Activated CD4-positive, alpha-beta T cell treated with anti-CD3 and anti-CD28 coated beads for 24 hours (primary cell): ENCODE measurements around the gene RRP1B.
A peak's percentile ranks its signal among the peaks of the same experiment; 100 is the strongest.
"Not testable (repeated sequence)": the region's sequence is repeated elsewhere in the genome, so short reads cannot be mapped to it uniquely, and the experiment has no call there.

ENCODE experiments used
- DNase-seq, 2 donors: peaks; one replicate each; pipeline ENCODE4 v3.0.0-alpha.2; 2020; ENCODE audit warnings: low read depth in 2 of 2

The RRP1B gene

DNA sequence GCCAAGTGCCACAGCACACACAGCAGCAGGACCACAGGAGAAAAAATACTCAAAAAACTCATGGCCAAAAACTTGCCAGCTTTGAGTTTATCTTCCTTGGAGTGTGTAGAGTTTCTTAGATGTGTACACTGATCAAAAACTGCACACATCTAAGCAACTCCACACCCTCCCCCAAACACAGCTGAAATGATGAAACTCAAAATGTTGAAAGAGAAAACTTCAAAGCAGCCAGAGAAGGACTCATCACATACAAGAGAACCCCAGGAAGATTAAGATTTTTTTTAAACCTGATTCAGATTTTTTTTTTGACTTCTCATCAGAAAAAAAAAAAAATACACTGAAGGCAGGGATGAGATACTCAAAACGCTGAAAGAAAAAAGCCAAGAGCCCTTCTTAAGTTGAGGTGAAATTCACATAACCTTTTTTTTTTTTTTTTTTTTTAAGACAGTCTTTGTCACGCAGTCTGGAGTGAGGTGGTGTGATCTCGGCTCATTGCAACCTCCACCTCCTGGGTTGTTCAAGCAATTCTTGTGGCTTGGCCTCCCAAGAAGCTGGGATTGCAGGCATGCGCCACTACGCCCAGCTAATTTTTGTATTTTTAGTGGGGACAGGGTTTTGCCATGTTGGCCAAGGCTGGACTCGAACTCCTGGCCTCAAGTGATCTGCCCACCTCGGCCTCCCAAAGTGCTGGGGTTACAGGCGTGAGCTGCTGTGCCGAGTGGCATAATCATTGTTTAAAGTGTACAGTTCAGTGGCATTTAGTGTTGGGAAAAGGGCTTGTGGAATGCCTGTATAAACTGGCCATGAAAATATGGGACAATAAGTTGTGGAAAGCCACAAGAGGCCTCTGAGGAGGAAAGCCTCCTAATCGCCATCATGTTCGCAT lies 38.6 kb downstream of the RRP1B start:
- DNase-seq: no peak

DNA sequence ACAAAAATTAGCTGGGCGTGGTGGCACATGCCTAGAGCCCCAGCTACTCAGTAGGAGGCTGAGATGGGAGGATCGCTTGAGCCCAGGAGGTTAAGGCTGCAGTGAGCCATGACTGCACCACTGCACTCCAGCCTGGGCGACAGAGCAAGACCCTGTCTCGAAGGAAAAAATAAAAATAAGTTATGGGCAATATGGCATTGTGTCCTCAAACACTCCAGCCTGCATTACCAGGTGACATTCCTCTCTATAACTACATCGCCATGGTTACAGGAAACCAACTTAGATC lies 40.1 kb downstream of the RRP1B start:
- not testable (repeated sequence) for DNase-seq

DNA sequence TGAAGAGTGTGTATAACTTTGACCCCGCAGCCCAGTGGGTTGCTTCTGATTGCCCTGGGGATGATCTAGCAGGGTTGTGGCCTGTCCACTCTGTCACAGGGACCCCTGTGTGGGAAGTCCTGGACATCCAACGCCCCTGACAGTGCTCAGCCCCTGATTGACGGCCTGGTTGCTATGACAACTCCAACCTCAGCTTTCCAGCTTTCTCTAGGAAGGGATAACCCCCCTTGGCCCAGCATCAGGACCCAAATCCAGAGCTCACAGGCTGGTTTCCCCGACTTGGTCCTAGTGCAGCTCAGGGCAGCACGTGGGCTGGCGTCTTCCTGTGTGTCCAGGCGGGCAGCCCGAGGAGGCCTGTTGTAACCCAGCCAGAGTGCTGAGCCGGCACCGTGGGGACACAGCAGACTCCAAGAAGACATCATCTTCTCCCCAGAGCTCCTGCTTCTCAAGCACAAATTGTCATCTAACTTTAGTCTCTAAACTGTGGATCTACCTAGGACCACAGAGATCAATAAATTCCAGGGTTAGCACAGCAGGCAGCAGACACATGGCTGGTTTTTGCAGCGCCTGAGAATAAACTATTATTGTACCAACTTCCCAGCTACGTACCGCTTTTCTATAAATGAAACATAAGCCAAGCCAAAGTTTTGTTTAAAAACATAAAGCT lies 40.7 kb downstream of the RRP1B start:
- DNase-seq: no peak

DNA sequence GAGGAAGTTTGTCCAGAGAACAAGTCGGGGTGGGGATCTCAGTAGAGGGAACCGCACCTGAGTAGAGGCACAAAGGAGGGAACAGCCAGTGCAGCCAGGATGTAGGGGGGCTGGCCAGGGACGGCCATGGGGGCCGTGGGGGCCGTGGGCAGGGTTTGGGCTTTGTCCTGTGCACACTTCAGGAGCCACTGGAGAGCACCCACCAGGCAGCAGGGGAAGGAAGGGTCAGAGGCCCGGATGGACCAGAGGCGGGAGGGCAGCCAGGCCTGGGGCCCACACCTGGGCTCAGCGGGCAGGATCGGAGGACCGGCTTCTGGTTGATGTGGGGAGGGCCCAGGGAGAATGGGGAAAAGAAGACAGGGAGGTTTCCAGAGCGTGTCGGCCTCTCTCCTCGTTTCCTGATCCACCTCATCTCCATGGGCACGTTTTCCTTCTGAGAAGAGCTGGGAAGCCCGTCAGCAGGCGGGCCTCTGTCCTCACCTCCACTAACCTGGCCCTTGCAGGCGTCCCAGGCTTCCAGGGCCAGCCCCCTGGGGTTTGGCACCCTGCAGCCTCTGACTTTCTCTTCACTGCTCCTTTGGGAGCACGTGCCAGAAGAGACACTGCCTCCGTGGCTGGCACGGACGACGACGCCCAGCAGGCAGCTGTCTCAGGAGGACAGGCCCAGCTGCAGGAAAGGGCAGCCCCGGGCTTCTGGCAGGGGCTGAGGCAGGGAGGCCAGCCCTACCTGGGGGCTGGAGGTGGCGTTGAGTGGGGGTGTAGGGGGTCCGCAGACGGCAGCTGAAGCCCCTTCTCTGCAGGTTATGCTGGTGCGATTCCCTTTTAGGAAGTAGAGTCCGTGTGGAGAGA lies 42.8 kb downstream of the RRP1B start:
- no peak for DNase-seq

DNA sequence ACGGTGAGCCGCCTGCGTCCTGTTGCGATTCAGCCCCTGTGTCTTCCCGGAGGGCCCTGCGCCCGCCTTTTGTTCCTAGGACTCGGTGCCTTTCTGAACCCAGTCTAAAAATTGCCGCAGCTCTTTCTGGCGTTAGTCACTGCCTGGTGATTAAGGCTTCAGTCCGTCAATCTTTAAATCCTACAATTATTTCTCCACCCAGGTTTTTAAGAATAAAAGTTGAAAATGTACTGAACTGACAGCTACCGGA lies 43.4 kb downstream of the RRP1B start:
- DNase-seq: no peak

DNA sequence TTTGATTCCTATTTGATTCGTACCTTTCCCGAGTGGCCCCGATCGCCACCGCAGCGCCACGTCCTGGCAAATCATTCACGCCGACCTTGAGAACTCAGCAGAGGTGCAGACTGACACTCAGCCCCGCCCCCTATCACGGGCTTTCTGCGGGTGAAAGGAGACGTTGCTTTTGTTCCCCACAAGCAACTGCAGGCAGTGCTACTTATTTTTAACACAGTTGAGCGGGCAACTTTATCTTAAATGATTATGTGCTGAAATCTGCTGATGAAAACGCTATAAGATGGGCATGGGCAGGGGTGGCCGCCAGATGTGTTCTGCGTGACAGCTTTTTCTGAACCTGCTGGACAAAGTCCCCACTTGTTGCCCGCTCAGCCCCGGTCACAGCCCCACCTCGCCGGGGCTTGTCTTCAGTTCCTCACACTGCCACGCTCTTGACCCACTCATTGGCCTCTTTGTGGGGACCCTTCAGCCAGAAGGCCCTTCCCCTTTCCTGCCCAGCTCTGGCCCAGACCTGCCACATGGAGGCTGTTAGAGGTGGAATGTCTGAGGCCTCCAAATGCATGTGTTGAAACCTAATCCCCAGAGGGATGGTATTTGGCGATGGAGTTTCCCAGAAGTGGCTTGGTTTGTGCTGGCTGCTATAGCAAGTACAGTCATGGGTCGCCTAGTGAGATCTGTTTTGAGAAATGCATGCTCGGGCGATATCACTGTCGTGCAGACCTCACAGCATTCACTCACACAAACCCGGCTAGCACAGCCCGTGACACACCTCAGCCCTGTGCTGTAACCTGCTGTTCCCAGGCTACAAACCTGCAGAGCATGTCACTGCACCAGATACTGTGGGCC lies 43.9 kb downstream of the RRP1B start:
- DNase-seq: no peak

DNA sequence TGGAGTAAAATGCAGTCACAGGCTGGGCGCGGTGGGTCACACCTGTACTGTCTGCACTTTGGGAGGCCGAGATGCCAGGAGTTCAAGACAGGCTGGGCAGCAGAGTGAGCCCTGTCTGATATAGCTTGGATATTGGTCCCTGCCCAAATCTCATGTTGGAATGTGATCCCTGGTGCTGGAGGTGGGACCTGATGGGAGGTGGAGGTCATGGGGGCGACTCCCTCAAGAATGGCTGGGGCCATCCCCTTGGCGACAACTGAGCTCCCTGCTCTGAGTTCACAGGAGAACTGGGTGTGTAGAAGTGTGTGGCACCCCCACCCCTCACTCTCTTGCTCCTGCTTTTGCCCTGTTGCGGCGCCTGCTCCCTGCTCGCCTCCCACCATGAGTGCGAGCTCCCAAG lies 48.1 kb downstream of the RRP1B start:
- DNase-seq: no peak

DNA sequence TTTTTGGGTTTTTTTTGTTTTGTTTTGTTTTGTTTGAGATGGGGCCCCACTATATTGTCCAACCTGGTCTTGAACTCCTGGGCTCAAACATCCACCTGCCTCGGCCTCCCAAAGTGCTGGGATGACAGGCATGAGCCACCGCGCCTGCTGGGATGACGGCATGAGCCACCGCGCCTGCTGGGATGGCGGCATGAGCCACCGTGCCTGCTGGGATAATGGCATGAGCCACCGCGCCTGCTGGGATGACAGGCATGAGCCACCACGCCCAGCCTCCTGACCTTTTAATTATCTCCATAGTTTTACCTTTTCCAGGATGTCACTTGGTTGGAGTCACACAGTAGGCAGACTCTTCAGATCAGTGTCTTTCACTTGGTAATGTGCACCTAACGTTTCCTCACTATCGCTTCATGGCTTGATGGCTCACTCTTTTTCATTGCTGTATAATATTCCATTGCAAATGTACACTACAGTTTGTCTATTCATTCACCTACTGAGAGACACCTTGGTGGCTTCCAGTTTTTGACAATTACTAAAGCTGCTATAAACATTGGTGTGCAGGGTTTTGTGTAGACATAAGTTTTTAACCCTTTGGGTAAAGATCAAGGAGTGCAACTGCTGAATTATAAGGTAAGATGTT lies 49.5 kb downstream of the RRP1B start:
- DNase-seq: no peak

DNA sequence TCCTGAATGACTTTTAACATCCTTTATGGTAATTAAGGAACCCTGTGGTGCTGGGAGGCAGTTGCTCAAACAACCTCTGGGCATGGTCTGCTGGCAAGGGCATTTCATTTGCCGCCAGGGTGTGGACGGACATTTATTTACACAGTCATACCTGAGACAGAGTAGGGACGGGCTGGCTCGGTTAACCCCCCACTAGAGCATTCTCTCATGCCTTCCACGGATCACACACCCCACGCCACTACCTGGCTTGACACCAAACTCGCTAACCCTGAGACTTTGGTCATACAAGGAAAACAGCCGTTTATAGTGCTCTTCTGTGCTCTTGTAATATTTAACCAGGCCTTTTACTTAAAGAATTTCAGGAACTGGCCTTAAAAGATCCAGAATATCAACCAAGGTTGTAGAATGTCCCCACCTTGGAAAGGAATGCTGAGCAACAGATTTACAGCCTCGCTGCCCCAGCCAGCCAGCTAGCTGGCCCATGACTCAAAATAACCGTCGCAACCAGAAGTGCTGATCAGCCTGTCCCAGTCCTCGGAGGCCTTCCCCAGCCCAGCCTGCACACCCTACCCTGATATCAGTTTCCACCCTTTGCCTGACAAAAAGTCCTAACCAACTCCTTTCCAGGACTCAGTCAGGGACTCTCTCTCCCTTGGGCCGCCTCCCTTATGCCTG lies 53.0 kb downstream of the RRP1B start:
- no peak for DNase-seq

DNA sequence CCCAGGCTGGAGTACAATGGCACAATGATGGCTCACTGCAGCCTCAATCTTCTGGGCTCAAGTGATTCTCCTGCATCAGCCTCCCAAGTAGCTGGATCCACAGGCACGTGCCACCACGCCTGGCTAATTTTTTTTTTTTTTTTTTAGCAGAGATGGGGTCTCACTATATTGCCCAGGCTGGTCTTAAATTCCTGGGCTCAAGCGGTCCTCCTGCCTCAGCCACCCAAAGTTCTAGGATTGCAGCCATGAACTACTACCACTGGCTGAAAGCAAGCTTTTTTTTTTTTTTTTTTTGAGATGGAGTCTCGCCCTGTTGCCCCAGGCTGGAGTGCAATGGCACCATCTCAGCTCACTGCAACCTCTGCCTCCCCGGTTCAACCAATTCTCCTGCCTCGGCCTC lies 53.8 kb downstream of the RRP1B start:
- DNase-seq: not testable (repeated sequence)

DNA sequence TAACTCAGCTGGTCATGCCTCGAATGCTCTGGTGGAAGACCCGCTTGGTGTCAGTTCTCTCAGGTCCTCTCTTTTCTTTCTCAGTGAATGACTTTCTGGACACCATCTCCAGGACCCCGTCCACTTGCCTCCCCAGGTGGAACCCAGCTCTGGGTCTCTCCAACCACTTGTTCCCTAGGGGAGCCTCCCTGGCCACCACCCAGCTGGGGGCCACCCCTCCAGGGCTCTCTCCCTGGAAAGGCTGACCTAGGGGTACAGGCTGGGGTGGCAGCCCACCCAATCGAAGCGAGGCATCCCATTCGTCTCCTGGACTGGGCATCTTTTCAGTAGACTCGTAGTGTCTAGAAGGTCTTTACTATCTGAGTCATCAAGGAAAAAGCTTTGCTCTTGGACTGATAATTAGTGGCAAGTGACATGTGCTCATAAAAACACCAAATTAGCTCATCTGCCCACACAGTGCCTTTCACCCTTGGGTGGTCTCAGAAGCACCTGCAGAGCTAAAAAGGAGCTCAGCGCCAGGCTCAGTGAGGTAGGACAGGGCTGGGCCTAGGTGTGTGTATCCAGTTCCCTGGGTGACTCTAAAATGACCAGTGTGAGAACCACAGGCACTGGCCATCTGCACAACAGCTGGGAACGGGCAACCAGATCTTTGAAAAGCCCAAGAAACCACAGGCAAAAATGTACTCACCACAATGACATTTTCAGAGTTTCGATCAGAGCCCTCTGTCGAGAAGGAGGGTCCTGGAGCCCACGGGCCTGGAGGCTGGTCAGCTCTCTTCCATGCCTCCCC lies 57.2 kb downstream of the RRP1B start:
- no peak for DNase-seq

DNA sequence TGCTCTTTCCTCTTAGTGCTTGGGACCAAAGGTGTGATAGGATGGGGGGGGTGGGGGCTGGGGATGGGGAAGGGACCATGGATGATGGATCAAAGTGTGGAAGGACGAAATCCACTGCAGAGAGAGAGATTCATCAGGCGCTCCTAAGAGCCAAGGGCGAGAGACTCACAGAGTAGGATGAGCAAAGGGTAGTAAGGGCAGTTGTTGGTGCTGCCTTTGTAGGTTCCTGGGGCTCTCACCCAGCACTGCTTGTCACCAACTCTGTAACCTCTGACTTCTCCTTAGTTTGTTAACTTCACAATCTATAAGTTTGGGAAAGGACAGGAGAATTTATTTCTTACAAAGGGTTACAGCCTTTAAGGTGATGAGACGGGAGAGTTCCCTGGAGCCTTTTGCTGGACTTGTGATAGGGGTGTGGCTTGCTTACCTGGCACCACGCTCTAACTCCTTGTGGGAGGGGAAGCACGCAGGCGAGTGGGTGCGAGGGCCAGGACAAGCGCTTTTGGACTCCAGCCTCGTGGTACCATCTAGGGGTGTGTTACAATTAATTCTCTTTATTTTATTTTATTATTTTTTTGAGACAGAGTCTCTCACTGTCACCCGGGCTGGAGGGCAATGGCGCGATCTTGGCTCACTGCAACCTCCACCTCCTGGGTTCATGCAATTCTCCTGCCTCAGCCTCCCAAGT lies 58.0 kb downstream of the RRP1B start:
- no peak for DNase-seq

DNA sequence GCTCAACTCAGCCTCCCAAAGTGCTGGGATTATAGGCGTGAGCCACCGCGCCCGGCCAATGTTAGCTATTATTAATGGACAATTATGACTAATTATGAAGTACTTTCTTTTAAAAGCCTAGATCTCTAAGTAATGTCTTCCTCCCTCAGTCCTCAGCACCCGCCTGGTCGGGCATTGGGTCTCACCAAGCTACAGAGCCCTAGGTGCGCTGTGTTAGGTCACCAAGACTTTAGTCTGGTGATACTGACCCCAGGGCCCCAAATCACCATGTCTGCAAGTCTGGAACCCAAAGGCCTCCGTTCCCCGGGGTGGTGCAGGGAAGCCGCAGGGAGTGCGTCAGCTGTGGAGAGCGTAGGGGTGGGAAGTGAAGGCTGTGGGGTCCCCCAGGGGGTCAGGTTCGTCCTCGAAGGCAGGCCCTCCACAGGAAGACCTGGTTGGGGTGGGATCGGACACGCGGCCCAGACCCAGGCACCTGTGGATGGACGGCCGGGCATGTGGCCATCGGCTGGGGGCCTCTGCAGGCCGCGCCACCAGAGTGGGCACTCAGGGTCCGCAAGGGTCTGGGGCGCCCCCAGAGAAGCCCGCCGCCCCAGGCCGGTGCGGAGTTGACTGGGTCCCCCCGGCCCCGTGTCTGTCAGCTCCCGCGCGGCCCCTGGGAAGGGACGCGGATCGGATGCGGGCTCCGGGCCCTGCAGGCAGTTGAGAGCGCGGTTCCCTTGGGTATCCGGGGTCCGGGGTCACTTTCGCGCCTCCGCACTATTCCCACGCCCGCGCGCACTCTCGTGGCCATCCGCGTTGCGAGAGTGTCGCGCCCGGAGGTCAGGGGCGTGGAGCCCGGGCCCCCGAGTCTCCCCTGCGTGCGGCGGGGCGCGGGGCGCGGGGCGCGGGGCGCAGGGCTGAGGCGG lies 58.9 kb downstream of the RRP1B start:
- DNase-seq: no peak

DNA sequence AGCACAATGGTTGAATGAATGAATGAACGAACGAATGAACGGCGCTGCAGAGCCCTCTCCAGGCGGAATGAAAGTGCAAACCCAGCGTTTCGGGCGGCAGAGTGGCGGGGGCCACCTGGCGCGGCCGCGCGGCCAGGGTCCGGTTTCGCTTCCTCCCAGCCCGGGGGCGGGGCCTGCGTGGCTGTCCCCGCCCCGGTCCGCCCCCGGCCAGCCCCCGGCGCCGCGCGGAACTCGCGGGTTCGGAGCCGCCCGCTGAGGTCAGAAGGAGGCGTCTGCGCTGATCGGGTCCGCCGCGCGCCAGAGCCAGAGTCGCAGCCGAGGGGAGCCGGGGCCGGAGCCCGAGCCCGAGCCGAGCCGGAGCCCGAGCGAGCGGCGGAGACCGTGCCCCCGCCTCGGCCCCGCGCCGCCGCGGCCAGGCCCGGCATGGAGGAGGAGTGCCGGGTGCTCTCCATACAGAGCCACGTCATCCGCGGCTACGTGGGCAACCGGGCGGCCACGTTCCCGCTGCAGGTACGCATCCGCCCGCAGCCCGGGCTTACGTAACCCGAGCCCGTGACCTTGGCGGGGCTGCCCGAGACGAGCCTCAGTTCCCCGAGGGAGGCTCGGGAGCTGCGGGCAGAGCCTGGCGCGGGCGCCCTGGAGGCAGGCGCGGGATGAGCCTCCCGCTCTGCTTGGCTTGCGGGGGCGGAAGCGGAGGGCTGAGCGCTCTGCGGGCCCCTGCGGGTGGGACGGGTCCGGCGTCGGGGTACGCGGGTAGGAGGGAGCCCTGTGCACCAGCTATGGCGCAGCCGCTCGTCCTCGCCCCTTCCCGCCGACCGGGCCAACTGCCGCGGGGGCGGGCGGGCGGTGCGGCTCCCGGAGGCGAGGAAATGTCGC lies 59.8 kb downstream of the RRP1B start, which contains the start of gene PDXK:
Gene PDXK (plus strand): TSS at position 258 of the 876 bp plus-strand sequence. CDS start 166 bp downstream, at position 424.
- peak in 1 of 2 donors; percentile 65 for DNase-seq

DNA sequence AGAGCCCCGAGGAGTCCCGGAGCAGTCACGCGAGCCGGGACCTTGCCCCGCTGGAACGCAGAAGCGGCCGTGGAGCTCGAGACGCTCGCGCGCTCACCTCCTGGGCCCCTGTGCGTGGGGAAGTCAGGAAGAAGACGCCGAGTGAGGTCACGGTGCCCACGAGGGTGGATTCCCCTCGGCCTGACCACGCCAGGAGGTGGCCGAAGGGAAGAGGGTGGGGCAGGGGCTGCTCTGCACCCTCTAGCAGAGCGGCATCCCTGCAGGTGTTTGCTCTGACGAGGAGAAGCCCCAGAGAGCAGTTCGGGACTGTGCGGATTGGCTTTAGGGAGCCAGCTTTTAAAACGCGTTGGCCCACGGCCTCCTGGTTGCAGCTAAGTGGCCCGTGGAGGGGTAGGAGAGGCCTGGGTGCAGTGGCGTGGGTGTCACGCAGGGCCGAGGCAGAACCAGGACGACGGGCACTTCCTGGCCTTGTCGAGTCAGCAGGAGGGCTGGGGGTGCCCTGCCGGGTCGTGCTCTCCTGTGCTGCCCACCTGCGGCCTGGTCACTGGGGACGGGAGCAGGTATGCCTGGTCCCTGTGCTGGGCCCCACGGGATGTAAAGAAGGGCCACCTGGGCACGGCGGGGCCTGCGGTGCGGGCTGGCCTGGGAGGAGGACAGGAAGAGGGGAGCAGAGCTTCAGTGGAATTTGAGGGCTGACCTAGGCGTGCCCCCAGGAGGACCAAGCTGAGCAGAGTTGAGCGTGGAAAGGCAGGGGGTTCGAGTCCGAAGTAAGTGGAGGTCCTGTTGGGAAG lies 60.6 kb downstream of the RRP1B start:
- no peak for DNase-seq

DNA sequence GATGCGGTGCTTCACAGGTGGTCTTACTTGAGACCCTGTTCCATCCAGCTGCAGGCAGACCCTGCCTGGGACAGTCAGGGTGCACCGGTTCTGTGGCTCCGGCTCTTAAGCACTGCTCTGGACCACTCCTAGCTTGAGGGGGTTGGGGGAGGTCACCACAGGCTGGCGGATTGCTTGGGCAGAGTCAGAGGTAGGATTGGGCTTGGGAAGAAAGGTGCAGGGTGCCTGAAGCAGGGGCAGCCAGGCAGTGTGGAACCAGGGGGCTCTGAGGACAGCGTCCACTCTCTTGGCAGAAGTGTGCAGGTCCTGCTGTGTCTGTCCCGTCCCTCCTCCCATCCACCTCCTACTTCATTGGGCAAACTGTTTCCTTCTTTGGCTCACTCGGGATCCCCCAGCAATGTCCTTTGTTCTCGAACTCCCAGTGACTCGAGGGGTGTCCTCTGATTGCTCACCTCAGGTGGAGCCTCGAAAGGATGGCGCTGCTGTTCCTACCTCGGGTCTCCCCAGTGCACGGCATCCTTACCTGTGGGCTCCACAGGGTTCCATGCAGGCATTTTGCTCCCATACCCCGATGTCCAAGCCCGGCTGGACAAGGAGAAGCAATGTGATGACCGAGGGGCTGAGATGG lies 61.3 kb downstream of the RRP1B start:
- no peak for DNase-seq
